Regular cardiac myocyte (primary cell): Measurements from ENCODE around the gene SPANXN2. TPM values are rescaled to one million over a fixed set of nuclear protein-coding genes. Genes with fewer than 3 reads are reported as not detected.

Experiments used
- total RNA-seq: library from RNA; depleted of rRNA; stranded (reverse); fragments of >200 nt; gene quantifications from 2 replicates; pipeline ENCODE4 v1.2.3, GENCODE V29; 2014

The SPANXN2 gene
- total RNA-seq: not detected in 2 replicates

GRCh38 chrX:143720652-143721051, at the start of gene SPANXN2:
TSS of gene SPANXN2 (minus strand) at chrX:143720752. CDS start at chrX:143720668, 84 bp downstream.

Other genes starting within 250 kb of the SPANXN2 start
- not detected in 2 replicates for gene SPANXN3, start 203.3 kb downstream of the SPANXN2 start, total RNA-seq
- 0.96 and 4.5 TPM in 2 replicates for gene SLITRK4, start 84.7 kb downstream of the SPANXN2 start, total RNA-seq
- not detected in 2 replicates for gene UBE2NL, start 163.3 kb upstream of the SPANXN2 start, total RNA-seq